Cardiac fibroblast (primary cell): ENCODE data around the gene NPTXR.

Experiments
- DNase-seq, 2 donors: peaks; one replicate each; pipeline versions ENCODE4 v3.0.0 to v3.0.0-alpha.2; 2010; ENCODE audit warnings: low read depth in 2 of 2
- H3K4me3 ChIP-seq, 2 donors: replicated peaks in 1 of 2; 1 replicate in 1 of 2; 2 replicates in 1 of 2; pipeline ENCODE4 v1.5.1; 2011; ENCODE audit warnings: low read depth in 2 of 2, low read length in 2 of 2, mild to moderate bottlenecking in 2 of 2, moderate library complexity in 1 of 2
- TF ChIP-seq, protein P1 (sequence below): IDR thresholded peaks from one replicate; pipeline ENCODE4 v1.5.1; 2011; ENCODE audit warnings: low read depth, mild to moderate bottlenecking, low read length, inconsistent platforms

The NPTXR gene

DNA sequence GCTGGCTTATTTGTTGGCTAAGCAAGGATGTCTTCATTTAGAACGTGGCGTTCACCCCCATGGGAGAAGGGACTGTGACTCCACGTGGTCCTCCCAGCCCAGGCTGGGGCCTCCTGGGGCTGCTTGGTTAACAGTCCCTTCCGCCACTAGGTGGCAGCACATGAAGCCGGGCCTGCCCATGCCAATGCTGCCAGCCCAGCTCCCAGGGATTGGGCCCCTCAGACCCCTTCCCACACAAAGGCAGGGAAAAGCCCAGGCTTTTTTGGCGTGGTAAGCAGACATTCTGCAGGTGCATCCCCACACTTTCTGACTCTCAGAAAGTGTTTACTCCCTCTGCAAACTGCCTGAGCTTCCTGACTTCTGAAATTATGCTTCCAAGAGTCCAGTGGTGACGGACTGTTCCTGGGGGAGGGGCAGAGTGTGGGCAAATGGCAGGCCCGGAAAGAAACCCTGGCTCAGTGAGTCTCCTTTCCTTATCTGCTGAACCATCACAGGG lies 25.1 kb upstream of the NPTXR start:
- peak; percentile 71 to 72 for DNase-seq
- TF ChIP-seq, protein P1, sequence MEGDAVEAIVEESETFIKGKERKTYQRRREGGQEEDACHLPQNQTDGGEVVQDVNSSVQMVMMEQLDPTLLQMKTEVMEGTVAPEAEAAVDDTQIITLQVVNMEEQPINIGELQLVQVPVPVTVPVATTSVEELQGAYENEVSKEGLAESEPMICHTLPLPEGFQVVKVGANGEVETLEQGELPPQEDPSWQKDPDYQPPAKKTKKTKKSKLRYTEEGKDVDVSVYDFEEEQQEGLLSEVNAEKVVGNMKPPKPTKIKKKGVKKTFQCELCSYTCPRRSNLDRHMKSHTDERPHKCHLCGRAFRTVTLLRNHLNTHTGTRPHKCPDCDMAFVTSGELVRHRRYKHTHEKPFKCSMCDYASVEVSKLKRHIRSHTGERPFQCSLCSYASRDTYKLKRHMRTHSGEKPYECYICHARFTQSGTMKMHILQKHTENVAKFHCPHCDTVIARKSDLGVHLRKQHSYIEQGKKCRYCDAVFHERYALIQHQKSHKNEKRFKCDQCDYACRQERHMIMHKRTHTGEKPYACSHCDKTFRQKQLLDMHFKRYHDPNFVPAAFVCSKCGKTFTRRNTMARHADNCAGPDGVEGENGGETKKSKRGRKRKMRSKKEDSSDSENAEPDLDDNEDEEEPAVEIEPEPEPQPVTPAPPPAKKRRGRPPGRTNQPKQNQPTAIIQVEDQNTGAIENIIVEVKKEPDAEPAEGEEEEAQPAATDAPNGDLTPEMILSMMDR: peak; percentile 89
- no peak overlapping the region for H3K4me3 ChIP-seq

DNA sequence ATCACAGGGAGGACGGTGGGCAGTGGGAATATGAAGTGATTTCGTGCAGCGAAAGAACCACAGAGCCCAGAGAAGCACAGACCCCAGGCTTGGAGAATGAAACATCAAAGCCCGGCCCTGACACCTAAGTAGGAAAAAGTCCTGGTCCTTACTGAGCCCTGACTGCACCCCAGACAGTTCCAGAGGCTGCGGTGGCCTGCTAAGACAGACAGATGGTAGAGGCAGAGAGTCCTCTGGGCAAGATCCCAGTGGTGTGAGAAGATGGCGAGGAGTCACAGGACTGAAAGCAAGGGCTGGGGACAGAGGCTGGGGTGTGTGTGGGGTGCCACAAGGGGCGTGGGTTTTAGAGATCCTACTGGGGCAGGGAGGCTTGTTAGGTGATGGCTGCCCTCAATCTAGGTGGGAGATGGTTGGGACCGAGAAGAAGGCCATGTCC lies 24.5 kb upstream of the NPTXR start:
- TF ChIP-seq, protein P1: no peak
- DNase-seq: no peak
- no peak overlapping the region for H3K4me3 ChIP-seq

DNA sequence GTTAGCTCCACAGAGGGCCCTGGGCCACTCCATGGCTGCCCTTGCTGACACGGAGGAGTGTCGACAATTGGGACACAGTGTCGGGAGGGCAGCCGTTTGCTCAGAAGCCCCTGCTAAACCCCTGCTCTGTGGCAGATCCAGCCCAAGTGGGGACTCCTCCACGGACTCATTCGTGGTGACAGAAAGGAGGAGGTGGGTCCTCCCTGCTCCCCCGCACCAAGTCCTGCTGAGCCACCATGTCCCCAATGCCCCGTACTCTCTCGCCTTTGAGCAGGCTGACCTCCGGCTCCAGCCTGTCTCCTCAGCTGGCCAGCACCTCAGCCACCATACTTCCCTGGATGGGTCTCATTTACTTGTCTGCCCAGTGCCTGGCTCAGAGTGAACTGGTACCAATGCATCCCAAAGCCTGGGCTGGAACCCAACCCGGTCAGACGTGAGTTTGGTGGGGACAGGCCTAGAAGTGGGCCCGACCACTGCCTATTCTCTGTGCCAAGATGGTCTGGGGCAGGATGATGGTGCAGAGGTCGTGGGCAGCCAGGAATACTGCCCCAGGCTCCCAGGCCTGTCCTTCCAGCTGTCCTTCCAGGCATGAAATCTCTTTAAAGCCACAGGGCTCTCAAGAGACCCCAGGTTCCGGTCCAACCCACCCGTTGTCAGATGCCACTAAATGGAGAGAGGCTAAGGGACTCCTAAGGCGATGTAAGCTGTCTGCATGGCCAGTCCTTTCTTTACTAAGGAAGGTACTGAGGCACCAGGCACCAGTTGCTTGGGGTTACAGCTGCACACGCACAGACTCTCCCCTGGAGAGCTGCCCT lies 23.9 kb upstream of the NPTXR start:
- TF ChIP-seq, protein P1: no peak
- no peak for DNase-seq
- no peak overlapping the region for H3K4me3 ChIP-seq

DNA sequence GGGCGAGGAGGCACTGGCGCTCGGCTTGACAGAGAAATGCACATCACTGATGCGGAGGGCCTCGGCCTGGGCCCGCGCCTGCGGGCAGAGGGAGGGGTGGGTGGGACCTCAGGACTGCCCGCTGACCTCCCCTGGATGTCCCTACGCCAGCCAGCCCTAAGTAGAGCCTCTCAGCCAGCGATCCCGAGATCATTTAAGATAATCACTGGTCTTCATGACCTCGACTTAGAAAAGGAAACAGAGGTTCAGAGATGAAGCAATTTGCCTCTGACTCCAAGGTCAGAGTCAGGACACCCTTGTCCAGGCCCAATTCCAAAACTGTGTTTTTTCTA lies 23.3 kb upstream of the NPTXR start:
- H3K4me3 ChIP-seq: no peak overlapping the region
- TF ChIP-seq, protein P1: no peak
- no peak for DNase-seq

DNA sequence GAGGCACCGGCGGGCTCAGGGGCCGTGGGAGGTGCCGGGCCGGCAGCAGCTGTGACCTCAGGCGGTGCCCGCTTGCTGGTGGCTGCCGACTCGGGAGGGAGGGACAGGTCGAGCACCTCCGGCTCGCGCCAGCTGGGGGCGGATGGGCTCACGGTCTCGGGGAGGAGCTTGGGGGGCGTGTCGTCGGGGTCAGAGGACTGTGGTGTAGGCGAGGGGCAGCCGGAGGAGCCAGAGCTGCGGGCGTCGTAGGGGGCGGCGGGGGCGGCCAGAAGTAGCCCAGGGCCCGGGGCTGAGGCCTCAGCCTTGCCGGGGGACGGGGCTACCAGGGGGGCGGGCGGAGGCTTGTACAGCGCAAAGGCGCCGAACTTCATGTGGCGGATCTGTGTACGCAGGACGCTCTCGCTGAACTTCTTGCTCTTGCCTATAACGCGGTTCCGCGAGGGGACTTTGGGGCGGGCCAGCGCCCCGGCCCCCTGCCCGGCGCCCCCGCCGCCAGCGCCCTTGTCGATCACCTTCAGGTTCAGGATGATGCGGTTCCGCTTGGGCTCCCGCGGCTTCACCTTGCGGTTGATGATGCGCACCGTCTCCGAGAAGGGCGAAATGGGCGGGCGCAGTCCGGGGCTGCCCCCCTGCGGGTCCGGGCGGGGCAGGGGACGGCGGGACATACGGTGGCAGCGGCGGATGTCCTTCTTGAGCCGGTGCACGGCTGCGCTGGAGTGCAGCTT lies 22.7 kb upstream of the NPTXR start:
- no peak overlapping the region for H3K4me3 ChIP-seq

DNA sequence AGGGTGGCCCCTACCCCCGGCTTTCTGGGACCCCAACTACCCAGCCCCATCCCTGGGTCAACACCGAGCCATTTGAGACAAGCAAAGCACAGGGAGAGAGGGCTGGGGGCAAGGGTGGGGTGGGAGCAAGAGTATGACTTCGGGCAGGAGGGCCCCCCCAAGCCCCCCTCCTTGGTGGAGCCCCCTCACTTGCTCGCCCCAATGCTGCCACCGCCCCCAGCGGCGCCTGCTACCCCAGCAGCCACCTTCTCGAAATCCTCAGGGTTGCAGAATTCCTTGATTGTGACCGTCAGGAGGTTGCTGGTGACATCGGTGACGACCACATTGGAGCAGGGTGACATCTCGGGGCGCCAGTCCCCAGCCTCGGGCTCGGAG lies 22.2 kb upstream of the NPTXR start:
- no peak overlapping the region for H3K4me3 ChIP-seq
- no peak for DNase-seq
- TF ChIP-seq, protein P1: no peak

More for the DNA sequence above, 22.7 kb upstream of the NPTXR start:
- no peak for DNase-seq
- TF ChIP-seq, protein P1: no peak
